MM.1S (cell line): ENCODE measurements around the gene SLC35F3.

Source experiments
- DNase-seq: peaks from one replicate; pipeline ENCODE4 v3.0.0-alpha.2; 2015
- H2AFZ ChIP-seq: fragments of 300-600 bp; sonication (generic); 2 replicates; pipeline ENCODE4 v1.6.0; 2016; ENCODE audit warnings: antibody characterized with exemption, low read length
- H3F3A ChIP-seq: fragments of 300-600 bp; sonication (generic); 2 replicates; pipeline ENCODE4 v1.6.1; 2016; ENCODE audit warnings: mild to moderate bottlenecking, antibody characterized with exemption, low read length, moderate library complexity, mixed read lengths; ENCODE audit not compliant: insufficient read depth
- H3K27ac ChIP-seq: fragments of 300-600 bp; sonication (generic); 2 replicates; pipeline ENCODE4 v1.5.1; 2016; ENCODE audit warnings: mild to moderate bottlenecking, low read length
- H3K27me3 ChIP-seq: fragments of 300-600 bp; sonication (generic); replicated peaks from 2 replicates; pipeline ENCODE4 v1.6.0; 2016; ENCODE audit warnings: low read length; ENCODE audit not compliant: insufficient read depth
- H3K36me3 ChIP-seq: fragments of 300-600 bp; sonication (generic); replicated peaks from 2 replicates; pipeline ENCODE4 v1.6.1; 2016; ENCODE audit warnings: mild to moderate bottlenecking, low read length, mixed read lengths; ENCODE audit not compliant: insufficient read depth
- H3K4me1 ChIP-seq: fragments of 300-600 bp; sonication (generic); 2 replicates; pipeline ENCODE4 v1.6.1; 2016; ENCODE audit warnings: low read length, mixed read lengths
- H3K4me2 ChIP-seq: fragments of 300-600 bp; sonication (generic); 2 replicates; pipeline ENCODE4 v1.6.0; 2016; ENCODE audit warnings: low read depth, low read length
- H3K4me3 ChIP-seq: fragments of 300-600 bp; sonication (generic); 2 replicates; pipeline ENCODE4 v1.5.1; 2016; ENCODE audit warnings: low read length, mixed read lengths
- H3K79me2 ChIP-seq: fragments of 300-600 bp; sonication (generic); 2 replicates; pipeline ENCODE4 v1.6.1; 2016; ENCODE audit warnings: mixed run types, low read length, mixed read lengths
- H3K9ac ChIP-seq: fragments of 300-600 bp; sonication (generic); 2 replicates; pipeline ENCODE4 v1.6.1; 2016; ENCODE audit warnings: low read length, mixed read lengths
- H3K9me2 ChIP-seq: fragments of 300-600 bp; sonication (generic); replicated peaks from 2 replicates; pipeline ENCODE4 v1.6.1; 2016; ENCODE audit warnings: mild to moderate bottlenecking, low read length, mixed read lengths; ENCODE audit not compliant: insufficient read depth
- H3K9me3 ChIP-seq: fragments of 300-600 bp; sonication (generic); replicated peaks from 2 replicates; pipeline ENCODE4 v1.6.1; 2016; ENCODE audit warnings: mild to moderate bottlenecking, low read length, mixed read lengths; ENCODE audit not compliant: insufficient read depth
- H4K20me1 ChIP-seq: fragments of 300-600 bp; sonication (generic); 2 replicates; pipeline ENCODE4 v1.6.1; 2016; ENCODE audit warnings: mild to moderate bottlenecking, low read length, moderate library complexity, mixed read lengths; ENCODE audit not compliant: insufficient read depth
- CTCF ChIP-seq: fragments of 300-600 bp; sonication (generic); IDR thresholded peaks from 2 replicates; pipeline ENCODE4 v1.5.1; 2016; ENCODE audit warnings: antibody characterized with exemption, low read length, mixed read lengths
- EZH2 ChIP-seq: fragments of 300-600 bp; sonication (generic); optimal IDR thresholded peaks from 2 replicates; pipeline ENCODE3; 2017; ENCODE audit warnings: low read depth, mild to moderate bottlenecking, antibody characterized with exemption, low read length, mixed read lengths
- EZH2phosphoT487 ChIP-seq: fragments of 300-600 bp; sonication (generic); IDR thresholded peaks from 2 replicates; pipeline ENCODE4 v1.6.1; 2018; ENCODE audit warnings: antibody characterized with exemption, low read length

Gene SLC35F3

GRCh38 chr1:234368320-234369032 is 464.0 kb downstream of the SLC35F3 start:
- H3K9me3 ChIP-seq = no peaks in the 10 kb centered on the region
- H2AFZ ChIP-seq = no peak overlapping the region
- H3K36me3 ChIP-seq = no peaks in the 10 kb centered on the region
- 0 out of 2 replicates have a peak, but pooled peaks cover 6% of the 10 kb centered on the region for H3K4me1 ChIP-seq
- no peaks in the 10 kb centered on the region for H3K27me3 ChIP-seq
- no peak overlapping the region for H3K9ac ChIP-seq
- no peak for TF ChIP-seq EZH2
- TF ChIP-seq EZH2phosphoT487 = no peak
- TF ChIP-seq CTCF = no peak
- no peak overlapping the region for H3K27ac ChIP-seq
- DNase-seq = no peak
- H3K4me2 ChIP-seq = no peak overlapping the region
- peaks cover 15% of the 10 kb centered on the region for H3F3A ChIP-seq
- H3K9me2 ChIP-seq = no peaks in the 10 kb centered on the region
- no peak overlapping the region for H3K4me3 ChIP-seq
- H4K20me1 ChIP-seq = no peaks in the 10 kb centered on the region
- H3K79me2 ChIP-seq = peaks cover 8% of the 10 kb centered on the region; the same call in 1 of the 2 replicates

- H3K9ac ChIP-seq = no peak overlapping the region
- no peaks in the 10 kb centered on the region for H3K36me3 ChIP-seq
- H3K27ac ChIP-seq = no peak overlapping the region
- no peak for DNase-seq
- no peaks in the 10 kb centered on the region for H4K20me1 ChIP-seq
- 0 out of 2 replicates have a peak, but pooled peaks cover 6% of the 10 kb centered on the region for H3K4me1 ChIP-seq
- no peak overlapping the region for H3K4me3 ChIP-seq
- TF ChIP-seq CTCF = no peak
- no peak for TF ChIP-seq EZH2phosphoT487
- TF ChIP-seq EZH2 = no peak
- no peaks in the 10 kb centered on the region for H3K27me3 ChIP-seq
- no peak overlapping the region for H2AFZ ChIP-seq
- no peaks in the 10 kb centered on the region for H3K9me3 ChIP-seq
- no peak overlapping the region for H3K4me2 ChIP-seq
- peaks cover 19% of the 10 kb centered on the region for H3F3A ChIP-seq
- peaks cover 13% of the 10 kb centered on the region for H3K79me2 ChIP-seq
- H3K9me2 ChIP-seq = no peaks in the 10 kb centered on the region
Measured at GRCh38 chr1:234369033-234369430, 464.6 kb downstream of the SLC35F3 start.

GRCh38 chr1:234369784-234370183 is 465.3 kb downstream of the SLC35F3 start:
- Histone ChIP-seq H3K27me3 (no peaks in the 10 kb centered on the region), H3K36me3 (no peaks in the 10 kb centered on the region), H4K20me1 (no peaks in the 10 kb centered on the region), H3K9ac (no peak overlapping the region), H3K9me2 (no peaks in the 10 kb centered on the region), H3K27ac (no peak overlapping the region), H2AFZ (no peak overlapping the region), H3K79me2 (peaks cover 20% of the 10 kb centered on the region), H3K9me3 (no peaks in the 10 kb centered on the region), H3K4me1 (peaks cover 12% of the 10 kb centered on the region), H3K4me2 (no peak overlapping the region), H3K4me3 (no peak overlapping the region), H3F3A (peaks cover 23% of the 10 kb centered on the region)
- no peak for DNase-seq
- no peak for TF ChIP-seq EZH2
- no peak for TF ChIP-seq CTCF
- TF ChIP-seq EZH2phosphoT487 = no peak
